Prostate gland (tissue), 2 donors: ENCODE results near the gene PTPRO. TPM values are rescaled to one million over a fixed set of nuclear protein-coding genes. Genes with fewer than 3 reads are reported as not detected.
A peak's percentile ranks its signal among the peaks of the same experiment; 100 is the strongest.

Source experiments
- DNase-seq: peaks from one replicate; pipeline ENCODE4 v3.0.0-alpha.2; 2019; ENCODE audit warnings: low spot score
- H3K27ac ChIP-seq, 2 donors: fragments of 200-600 bp; sonication (generic); 2 replicates each; pipeline ENCODE4 v1.5.1; 2017 to 2019
- H3K27me3 ChIP-seq: fragments of 200-600 bp; sonication (generic); replicated peaks from 2 replicates; pipeline ENCODE4 v1.5.1; 2019; ENCODE audit not compliant: insufficient read depth
- H3K36me3 ChIP-seq, 2 donors: fragments of 200-600 bp; sonication (generic); 1 replicate in 1 of 2; 2 replicates in 1 of 2; pipeline versions ENCODE4 v1.5.1 to v1.8.1; 2017 to 2019
- H3K4me1 ChIP-seq: fragments of 200-600 bp; sonication (generic); replicated peaks from 2 replicates; pipeline ENCODE4 v1.5.1; 2019
- H3K4me3 ChIP-seq, 2 donors: fragments of 200-600 bp; sonication (generic); 2 replicates each; pipeline ENCODE4 v1.5.1; 2017 to 2019
- H3K9me3 ChIP-seq: fragments of 200-600 bp; sonication (generic); 2 replicates; pipeline ENCODE4 v1.5.1; 2017
- POLR2A ChIP-seq: fragments of 450-650 bp; IDR thresholded peaks from one replicate; pipeline ENCODE4 v1.6.1; 2016; ENCODE audit warnings: antibody characterized with exemption, mild to moderate bottlenecking
- POLR2AphosphoS5 ChIP-seq: sonication (generic); formaldehyde crosslinking; IDR thresholded peaks from one replicate; pipeline ENCODE4 v1.6.1; 2017; ENCODE audit warnings: antibody characterized with exemption
- WGBS: methylation state at CpG from one replicate; pipeline ENCODE4 v1.1.5; 2018; 5-methylcytosine and 5-hydroxymethylcytosine counted together
- intact Hi-C: fragments of 100-400 bp; cut with DNase I; formaldehyde crosslinking; loops from one replicate; pipeline ENCODE4 v1.14.2; 2022
- total RNA-seq, 2 donors: library from RNA; depleted of rRNA; stranded (reverse); fragments of >200 nt; gene quantifications; one replicate each; pipeline ENCODE4 v1.1.0, GENCODE V29; 2016
- TF ChIP-seq, protein P1 (sequence below), 4 experiments: fragments of 200-600 bp in 2 of 4; fragments of 450-650 bp in 2 of 4; sonication (generic) in 2 of 4; IDR thresholded peaks; 1 replicate in 3 of 4; 2 replicates in 1 of 4; pipeline ENCODE4 v1.5.1; 2016 to 2019; ENCODE audit warnings: antibody characterized with exemption in 4 of 4, mild to moderate bottlenecking in 2 of 4, moderate library complexity in 2 of 4

PTPRO gene
- total RNA-seq, 2 donors from 2014 or later = 0.55 to 1.4 TPM

DNA sequence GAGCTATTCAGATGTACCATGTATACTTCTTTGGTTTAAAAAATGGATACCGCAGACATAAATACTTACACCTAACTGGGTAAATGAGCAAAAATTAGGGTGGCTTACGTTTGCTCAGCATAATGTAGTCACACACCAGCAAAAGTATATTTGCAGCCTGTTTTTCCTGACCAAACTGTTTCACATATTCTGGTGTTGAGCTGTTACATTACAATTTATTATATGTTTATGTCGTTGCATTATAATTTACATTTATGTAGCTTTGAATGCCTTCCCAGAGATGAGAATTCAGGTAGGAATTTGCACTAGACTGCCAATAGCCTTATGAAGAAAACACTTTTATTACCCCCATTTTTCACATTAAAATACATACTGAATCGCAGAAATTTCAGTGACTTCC, 183.3 kb downstream of the PTPRO start:
- H3K4me1 ChIP-seq = no peaks in the 10 kb centered on the region
- H3K27me3 ChIP-seq = no peaks in the 10 kb centered on the region
- intact Hi-C loops = no loop called here
- no peaks in the 10 kb centered on the region for H3K36me3 ChIP-seq
- 92% methylated on average over 4 of the region's 4 CpGs for WGBS
- DNase-seq = no peak
- H3K27ac ChIP-seq = no peak overlapping the region
- no peaks in the 10 kb centered on the region for H3K9me3 ChIP-seq
- no peak overlapping the region for H3K4me3 ChIP-seq
- TF ChIP-seq, protein P1, sequence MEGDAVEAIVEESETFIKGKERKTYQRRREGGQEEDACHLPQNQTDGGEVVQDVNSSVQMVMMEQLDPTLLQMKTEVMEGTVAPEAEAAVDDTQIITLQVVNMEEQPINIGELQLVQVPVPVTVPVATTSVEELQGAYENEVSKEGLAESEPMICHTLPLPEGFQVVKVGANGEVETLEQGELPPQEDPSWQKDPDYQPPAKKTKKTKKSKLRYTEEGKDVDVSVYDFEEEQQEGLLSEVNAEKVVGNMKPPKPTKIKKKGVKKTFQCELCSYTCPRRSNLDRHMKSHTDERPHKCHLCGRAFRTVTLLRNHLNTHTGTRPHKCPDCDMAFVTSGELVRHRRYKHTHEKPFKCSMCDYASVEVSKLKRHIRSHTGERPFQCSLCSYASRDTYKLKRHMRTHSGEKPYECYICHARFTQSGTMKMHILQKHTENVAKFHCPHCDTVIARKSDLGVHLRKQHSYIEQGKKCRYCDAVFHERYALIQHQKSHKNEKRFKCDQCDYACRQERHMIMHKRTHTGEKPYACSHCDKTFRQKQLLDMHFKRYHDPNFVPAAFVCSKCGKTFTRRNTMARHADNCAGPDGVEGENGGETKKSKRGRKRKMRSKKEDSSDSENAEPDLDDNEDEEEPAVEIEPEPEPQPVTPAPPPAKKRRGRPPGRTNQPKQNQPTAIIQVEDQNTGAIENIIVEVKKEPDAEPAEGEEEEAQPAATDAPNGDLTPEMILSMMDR (IDR thresholded peaks at IDR 0.05) = no peak
- TF ChIP-seq POLR2AphosphoS5 = no peak
- TF ChIP-seq POLR2A = no peak

- Histone ChIP-seq H3K4me3 (no peak overlapping the region), H3K36me3 (no peaks in the 10 kb centered on the region), H3K4me1 (no peaks in the 10 kb centered on the region), H3K9me3 (no peaks in the 10 kb centered on the region), H3K27ac (no peak overlapping the region), H3K27me3 (no peaks in the 10 kb centered on the region)
- 65% methylated on average over 4 of the region's 4 CpGs for WGBS
- TF ChIP-seq, protein P1 (IDR thresholded peaks at IDR 0.05) = no peak
- no peak for TF ChIP-seq POLR2A
- no peak for TF ChIP-seq POLR2AphosphoS5
- intact Hi-C loops = no loop called here
- DNase-seq = no peak
Measured at GRCh38 chr12:15515010-15515409, 192.7 kb downstream of the PTPRO start.

GRCh38 chr12:15520083-15520482, 197.8 kb downstream of the PTPRO start:
- no peak overlapping the region for H3K4me3 ChIP-seq
- H3K36me3 ChIP-seq = no peaks in the 10 kb centered on the region
- no peak for TF ChIP-seq POLR2AphosphoS5
- TF ChIP-seq POLR2A = no peak
- TF ChIP-seq, protein P1 (IDR thresholded peaks at IDR 0.05) = no peak
- no peaks in the 10 kb centered on the region for H3K4me1 ChIP-seq
- no peaks in the 10 kb centered on the region for H3K9me3 ChIP-seq
- no peak for DNase-seq
- H3K27me3 ChIP-seq = no peaks in the 10 kb centered on the region
- WGBS = 68% methylated on average over 2 of the region's 2 CpGs
- no peak overlapping the region for H3K27ac ChIP-seq
- intact Hi-C loops = loop anchor here (5.0 kb wide), 1 partner anchor 243 kb away; no protein-coding TSS in a partner anchor

DNA sequence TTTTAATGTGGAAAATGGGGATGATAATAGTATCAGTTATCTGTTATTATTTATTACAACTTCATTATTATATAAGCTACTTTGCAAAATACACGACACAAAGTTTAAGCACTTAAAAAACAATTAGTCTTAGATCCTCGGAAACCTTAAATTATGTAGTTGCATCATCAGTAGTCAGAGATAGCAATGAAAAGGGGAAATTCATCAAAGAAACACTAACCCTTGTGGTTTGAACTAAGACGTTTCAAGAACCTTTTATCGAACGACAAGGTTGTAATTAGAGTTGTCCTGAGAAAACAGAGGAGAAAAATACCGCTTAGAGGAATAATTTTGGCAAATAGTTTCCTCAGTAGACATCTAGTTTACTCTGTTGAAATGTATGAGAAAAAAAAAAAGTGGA, 198.5 kb downstream of the PTPRO start:
- Histone ChIP-seq H3K36me3 (no peaks in the 10 kb centered on the region), H3K4me1 (no peaks in the 10 kb centered on the region), H3K27ac (no peak overlapping the region), H3K9me3 (no peaks in the 10 kb centered on the region), H3K4me3 (no peak overlapping the region), H3K27me3 (no peaks in the 10 kb centered on the region)
- 68% methylated on average over 6 of the region's 6 CpGs for WGBS
- TF ChIP-seq POLR2AphosphoS5 = no peak
- TF ChIP-seq, protein P1 (IDR thresholded peaks at IDR 0.05) = no peak
- TF ChIP-seq POLR2A = no peak
- no peak for DNase-seq
- intact Hi-C loops = loop anchor here (5.0 kb wide), 1 partner anchor 244 kb away; no protein-coding TSS in a partner anchor

DNA sequence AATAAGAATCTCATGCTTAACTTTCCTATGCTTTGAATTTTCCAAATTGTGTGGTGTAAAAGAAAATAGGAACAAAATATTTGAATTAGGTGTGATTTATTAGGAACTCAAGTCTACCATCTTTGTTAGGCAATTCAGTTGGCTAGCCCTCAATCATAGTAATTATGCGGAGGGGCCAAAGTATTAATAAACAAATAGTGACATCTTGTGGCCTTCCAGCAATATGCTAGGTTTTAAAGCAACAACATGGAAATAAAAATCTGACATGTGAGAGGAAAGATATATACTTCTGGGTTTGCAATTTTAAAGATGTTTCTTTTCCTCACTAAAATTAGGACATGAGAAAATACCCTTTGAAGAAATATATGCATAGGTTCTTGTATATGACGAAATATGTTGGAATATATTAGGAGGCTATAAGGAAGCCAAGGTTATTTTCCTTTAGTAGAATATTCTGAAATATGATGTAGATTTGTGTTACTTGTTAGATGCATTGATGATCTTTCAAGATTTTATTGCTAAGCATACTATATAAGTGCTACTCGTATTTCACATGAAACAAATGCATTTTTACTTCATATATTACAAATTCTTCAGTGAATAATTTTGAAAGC, 200.4 kb downstream of the PTPRO start:
- Histone ChIP-seq H3K9me3 (no peaks in the 10 kb centered on the region), H3K4me3 (no peak overlapping the region), H3K4me1 (no peaks in the 10 kb centered on the region), H3K36me3 (no peaks in the 10 kb centered on the region), H3K27me3 (no peaks in the 10 kb centered on the region), H3K27ac (no peak overlapping the region)
- intact Hi-C loops = loop anchor here (5.0 kb wide), 1 partner anchor 245 kb away; no protein-coding TSS in a partner anchor
- WGBS = 36% methylated on average over 3 of the region's 3 CpGs
- DNase-seq = peak; percentile 11
- TF ChIP-seq POLR2A (no peak), POLR2AphosphoS5 (peak; percentile 19)
- TF ChIP-seq, protein P1 (IDR thresholded peaks at IDR 0.05) = peak in 3 of 4 experiments; percentile 47 to 76 (median 73)
